ENCODE measurements around the gene IRAK1. TPM values are rescaled to one million over a fixed set of nuclear protein-coding genes. Genes with fewer than 3 reads are reported as not detected.
"Not testable (repeated sequence)": the region's sequence is repeated elsewhere in the genome, so short reads cannot be mapped to it uniquely, and the experiment has no call there.

The IRAK1 gene
- polyA plus RNA-seq, 3 donors = 53.8 to 92.1 (median 68.1) TPM

GRCh38 chrX:154011376-154012335 is 8.0 kb downstream of the IRAK1 start:
- 76 to 89% (median 82%) methylated on average over 16 to 18 of the region's 18 CpGs for WGBS, 3 donors
- H3K27ac ChIP-seq (ENCODE audit: low read depth, low read length) = no peak overlapping the region

DNA sequence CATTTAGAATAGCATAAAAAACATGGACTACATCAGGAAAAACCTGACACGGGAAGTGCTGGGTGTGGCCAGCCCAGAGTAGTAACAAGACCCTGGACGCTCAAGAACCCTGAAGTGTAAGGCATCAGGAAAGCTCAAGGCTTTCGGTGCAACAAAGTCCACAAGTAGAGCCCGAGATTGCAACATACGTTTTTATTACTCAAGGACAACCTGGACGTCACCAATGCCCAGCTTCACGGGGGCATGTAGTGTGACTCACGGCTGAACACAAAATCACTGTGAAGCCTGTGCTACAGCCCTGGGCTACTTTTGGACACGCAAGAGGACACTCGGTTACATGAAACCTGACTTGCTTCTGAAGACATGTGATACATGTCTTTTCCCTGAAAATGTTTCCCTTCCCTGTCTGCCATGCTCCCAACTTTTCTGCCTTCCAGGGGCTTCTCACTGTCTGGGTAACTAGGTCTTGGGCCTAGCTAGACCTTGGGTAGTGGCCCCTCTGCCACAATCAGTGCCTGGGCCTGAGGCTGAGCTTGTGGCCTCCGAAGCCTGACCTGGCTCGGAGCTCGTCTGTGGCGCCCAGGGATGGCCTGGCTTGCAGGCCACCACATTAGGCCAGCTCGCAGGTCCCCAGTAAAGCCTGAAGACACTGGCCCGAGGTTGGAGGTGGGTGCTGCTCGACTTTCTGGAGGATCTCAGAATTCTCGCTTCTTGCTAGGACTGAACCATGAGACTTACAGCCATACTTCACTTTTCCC is 9.2 kb downstream of the IRAK1 start:
- 67 to 81% (median 81%) methylated on average over 18 of the region's 18 CpGs for WGBS, 3 donors
- H3K27ac ChIP-seq (ENCODE audit: low read depth, low read length) = no peak overlapping the region

DNA sequence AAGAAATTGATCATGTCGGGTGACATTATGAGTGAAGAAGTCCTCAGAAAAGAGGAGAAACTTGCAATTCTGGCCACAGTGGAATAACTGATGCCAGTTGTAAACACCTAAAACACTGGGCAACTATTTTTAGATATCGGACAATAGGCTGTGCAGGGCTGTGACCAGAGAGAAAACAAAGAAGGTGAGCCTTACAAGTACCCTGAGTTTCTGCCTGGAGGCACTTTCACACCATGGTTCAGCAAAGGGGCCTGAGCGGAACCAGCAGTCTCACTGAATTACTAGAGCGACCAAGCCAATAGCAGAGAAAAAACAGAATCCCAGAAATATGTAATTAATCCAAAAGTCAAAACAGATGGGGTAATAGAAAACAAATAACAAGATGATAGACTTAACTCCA is 11.2 kb downstream of the IRAK1 start:
- 56 to 74% (median 66%) methylated on average over 3 to 4 of the region's 4 CpGs for WGBS, 3 donors
- no peak overlapping the region for H3K27ac ChIP-seq (ENCODE audit: low read depth, low read length)

DNA sequence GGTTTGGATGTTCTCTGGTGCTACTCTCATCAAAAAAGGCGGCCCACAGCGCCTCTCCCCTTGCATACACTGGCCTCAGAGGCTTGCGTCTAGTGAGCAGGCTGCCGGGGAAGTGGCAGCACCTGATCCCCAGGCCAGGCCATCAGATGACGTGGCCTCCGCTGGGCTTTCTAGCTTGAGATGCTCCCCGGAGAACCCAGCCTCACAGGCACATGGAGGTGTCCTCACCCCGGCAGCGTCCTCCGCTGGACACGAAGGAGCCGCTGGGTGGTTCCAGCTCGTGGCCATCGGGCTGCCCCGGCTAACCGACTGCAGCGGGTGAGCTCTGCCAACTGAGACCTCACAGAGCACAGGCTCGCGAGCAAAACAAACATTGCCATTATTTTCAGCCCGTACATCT is 12.8 kb downstream of the IRAK1 start:
- 92 to 96% (median 95%) methylated on average over 13 to 20 of the region's 20 CpGs for WGBS, 3 donors
- H3K27ac ChIP-seq (ENCODE audit: low read depth, low read length) = no peak overlapping the region

DNA sequence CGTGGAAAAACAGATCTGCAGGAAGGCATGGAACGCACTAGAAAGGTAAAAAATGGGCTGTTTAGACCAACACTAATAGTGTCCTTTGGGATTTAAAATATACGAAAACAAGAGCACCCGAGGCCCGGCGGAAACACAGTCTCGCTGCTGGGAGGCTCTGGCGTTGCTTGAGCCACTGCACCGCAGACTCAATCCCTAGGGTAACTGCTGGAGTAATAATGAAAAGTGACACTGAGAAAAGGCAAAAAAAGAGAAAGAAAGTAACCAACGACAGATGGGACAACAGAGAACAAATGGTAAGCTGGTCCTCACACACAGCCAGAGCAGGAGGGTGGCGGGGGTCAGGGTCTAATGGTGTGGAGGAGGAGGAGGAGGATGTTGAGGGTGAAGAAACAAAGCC is 15.4 kb downstream of the IRAK1 start:
- H3K27ac ChIP-seq (ENCODE audit: low read depth, low read length) = no peak overlapping the region
- 65 to 82% (median 70%) methylated on average over 11 of the region's 11 CpGs for WGBS, 3 donors

GRCh38 chrX:154002215-154002719 is 17.4 kb downstream of the IRAK1 start:
- no peak overlapping the region for H3K27ac ChIP-seq (ENCODE audit: low read depth, low read length)
- WGBS, 3 donors = 46 to 82% (median 71%) methylated on average over 17 of the region's 17 CpGs

DNA sequence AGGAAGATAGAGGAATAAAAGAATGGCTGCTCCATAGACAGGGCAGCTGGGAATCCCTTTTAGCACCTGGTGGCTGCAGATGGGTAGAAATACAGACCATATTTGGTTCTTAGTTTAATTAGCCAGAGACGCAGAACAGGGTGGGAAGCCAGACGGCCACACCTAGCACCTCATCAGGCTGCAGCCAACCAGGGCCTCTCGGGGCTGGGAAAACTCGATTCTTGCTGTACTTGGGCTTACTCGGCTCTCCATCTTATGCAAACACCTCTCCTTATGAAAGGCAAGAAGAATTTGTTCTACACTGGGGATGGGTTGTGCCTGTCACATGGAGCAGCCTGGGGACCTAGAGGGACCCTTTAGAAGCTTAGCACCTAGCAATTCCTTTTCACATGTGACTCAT is 19.7 kb downstream of the IRAK1 start:
- H3K27ac ChIP-seq (ENCODE audit: low read depth, low read length) = no peak overlapping the region
- WGBS, 3 donors = 52 to 61% (median 59%) methylated on average over 5 of the region's 5 CpGs

- H3K27ac ChIP-seq (ENCODE audit: low read depth, low read length) = no peak overlapping the region
- 35 to 52% (median 46%) methylated on average over 17 to 19 of the region's 19 CpGs for WGBS, 3 donors
Observed at GRCh38 chrX:153999359-154000037, 20.2 kb downstream of the IRAK1 start.

DNA sequence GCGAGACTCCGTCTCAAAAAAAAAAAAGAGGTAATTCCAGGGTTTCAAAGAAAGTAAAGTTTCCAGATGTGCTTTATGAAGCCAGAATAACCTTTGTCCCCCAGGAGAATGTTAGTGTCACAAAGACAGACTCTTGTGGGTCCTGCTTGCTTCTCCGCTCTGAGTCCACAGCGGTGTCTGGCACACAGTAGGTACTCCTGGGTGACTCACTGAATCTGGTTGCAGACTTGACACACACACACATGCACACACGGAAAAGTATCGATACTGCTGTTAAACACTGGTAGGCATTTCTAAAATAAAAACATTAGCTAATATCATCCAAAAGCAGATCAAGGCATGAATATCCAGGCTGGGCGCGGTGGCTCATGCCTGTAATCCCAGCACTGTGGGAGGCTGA is 24.2 kb downstream of the IRAK1 start:
- WGBS, 3 donors = 92 to 95% (median 93%) methylated on average over 7 to 8 of the region's 8 CpGs
- no peak overlapping the region for H3K27ac ChIP-seq (ENCODE audit: low read depth, low read length)

GRCh38 chrX:153994398-153994797 is 25.3 kb downstream of the IRAK1 start:
- H3K27ac ChIP-seq (ENCODE audit: low read depth, low read length) = not testable (repeated sequence)
- WGBS, 3 donors = 56 to 89% (median 88%) methylated on average over 1 to 4 of the region's 5 CpGs

- WGBS, 3 donors = 85 to 91% (median 87%) methylated on average over 10 of the region's 10 CpGs
Observed at GRCh38 chrX:153993978-153994377, 25.7 kb downstream of the IRAK1 start.

GRCh38 chrX:153993079-153993478 is 26.6 kb downstream of the IRAK1 start:
- 87 to 91% (median 88%) methylated on average over 12 of the region's 12 CpGs for WGBS, 3 donors
- H3K27ac ChIP-seq (ENCODE audit: low read depth, low read length) = no peak overlapping the region

More at GRCh38 chrX:153993978-153994377, 25.7 kb downstream of the IRAK1 start:
- no peak overlapping the region for H3K27ac ChIP-seq (ENCODE audit: low read depth, low read length)

- WGBS, 3 donors = 53 to 94% (median 73%) methylated on average over 8 of the region's 8 CpGs
- H3K27ac ChIP-seq (ENCODE audit: low read depth, low read length) = no peak overlapping the region
Observed at GRCh38 chrX:153992180-153992579, 27.5 kb downstream of the IRAK1 start.

- WGBS, 3 donors = 97 to 99% (median 97%) methylated on average over 3 of the region's 3 CpGs
- no peak overlapping the region for H3K27ac ChIP-seq (ENCODE audit: low read depth, low read length)
Observed at GRCh38 chrX:153991013-153991580, 28.6 kb downstream of the IRAK1 start.

DNA sequence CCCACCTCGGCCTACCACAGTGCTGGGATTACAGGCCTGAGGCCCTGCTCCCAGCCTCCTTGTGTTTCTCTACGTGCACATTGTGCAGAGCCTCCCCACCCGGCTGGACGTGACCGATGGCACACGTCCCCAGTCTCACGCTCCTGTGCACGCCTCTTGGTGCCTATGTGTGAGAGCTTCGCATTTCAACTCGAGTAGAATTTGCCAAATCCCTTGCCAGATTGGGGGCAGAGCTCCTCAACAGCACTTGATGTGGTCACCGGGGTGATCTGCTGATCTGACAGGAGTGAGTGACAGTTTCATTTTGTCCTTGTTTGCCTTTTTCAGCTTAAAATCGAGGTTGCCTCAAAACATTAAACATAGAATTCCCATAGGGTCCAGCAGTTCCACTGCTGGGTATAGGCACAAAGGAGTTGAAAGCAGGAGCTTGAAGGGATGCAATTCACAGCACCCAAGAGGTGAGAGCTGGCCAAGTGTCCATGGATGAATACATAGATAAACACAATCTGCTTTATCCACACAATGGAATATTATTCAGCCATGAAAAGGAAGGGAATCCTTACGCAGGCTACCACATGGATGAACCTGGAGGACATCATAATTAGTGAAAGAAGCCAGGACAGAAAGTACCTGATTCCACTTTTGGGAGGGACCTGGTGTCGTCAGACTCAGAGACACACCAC is 29.6 kb downstream of the IRAK1 start:
- WGBS, 3 donors = 88 to 93% (median 89%) methylated on average over 13 to 14 of the region's 14 CpGs

DNA sequence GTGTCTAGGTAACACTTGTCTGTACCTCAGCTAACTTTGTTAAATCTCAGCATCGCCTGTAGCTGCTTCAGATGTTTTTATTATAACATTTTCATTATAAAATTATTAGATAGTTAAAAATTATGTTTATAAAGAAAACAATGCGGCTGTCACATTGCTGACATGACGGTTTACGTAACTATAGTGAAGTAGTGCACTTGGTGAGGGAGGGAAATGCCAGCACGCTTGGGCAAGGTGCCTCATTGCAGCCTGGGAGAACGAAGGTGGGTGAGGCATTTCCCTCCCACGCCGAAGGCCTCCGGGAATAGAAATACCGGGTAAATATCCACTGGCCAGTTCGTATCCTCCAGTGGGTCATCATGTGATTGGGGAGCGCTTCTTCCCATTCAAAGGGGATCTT is 31.2 kb downstream of the IRAK1 start:
- no peak overlapping the region for H3K27ac ChIP-seq (ENCODE audit: low read depth, low read length)
- 78 to 88% (median 85%) methylated on average over 8 to 12 of the region's 12 CpGs for WGBS, 3 donors

More for the DNA sequence above, 29.6 kb downstream of the IRAK1 start:
- H3K27ac ChIP-seq (ENCODE audit: low read depth, low read length) = no peak overlapping the region

DNA sequence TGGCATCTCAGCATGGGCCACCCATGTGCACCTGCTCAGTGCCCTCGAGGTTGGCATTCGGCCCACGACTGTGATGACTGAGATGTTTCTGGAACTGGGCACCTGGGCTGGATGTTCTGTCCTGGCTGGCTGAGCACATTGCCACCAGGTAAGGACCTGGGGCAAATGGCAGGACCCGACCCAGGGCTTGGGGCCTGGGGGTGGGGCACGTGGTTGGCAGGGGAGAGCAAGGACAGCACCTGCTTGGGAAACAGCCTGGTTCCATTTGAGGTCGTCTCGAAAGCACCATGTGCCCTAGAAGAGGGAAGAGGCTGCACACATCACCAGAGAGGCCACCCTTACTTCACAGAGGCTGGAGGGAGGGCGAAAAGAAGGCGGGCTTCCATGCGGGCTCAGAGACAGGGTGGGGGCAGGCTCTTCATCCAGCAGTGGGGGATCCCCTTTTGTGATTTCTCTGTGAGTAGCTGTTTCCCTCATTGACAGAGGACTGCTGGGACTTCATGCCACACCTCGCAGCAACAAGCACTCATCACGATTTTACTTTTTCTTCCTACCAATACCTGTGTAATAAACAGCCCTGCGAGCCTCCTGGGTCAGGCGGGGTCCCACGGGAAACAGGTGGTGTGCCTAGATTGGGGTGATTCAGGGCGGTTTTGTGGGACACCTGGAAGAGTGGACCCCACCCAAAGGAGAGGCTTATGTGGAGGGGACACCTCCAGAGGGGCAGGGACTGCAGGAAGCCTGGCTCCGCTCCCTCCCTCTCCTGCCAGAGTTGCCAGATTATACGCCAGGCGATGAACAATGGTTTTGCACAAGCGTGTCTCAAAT is 35.1 kb downstream of the IRAK1 start:
- WGBS, 3 donors = 57 to 68% (median 63%) methylated on average over 11 to 20 of the region's 20 CpGs
- H3K27ac ChIP-seq (ENCODE audit: low read depth, low read length) = no peak overlapping the region
